GM19455 (cell line): ENCODE measurements around the gene PRKG1.

Experiments
- ATAC-seq: cut with Tn5 transposase; IDR thresholded peaks from one replicate; pipeline ENCODE4 v1.9.1; 2021; ENCODE audit not compliant: unreplicated experiment

Gene PRKG1

DNA sequence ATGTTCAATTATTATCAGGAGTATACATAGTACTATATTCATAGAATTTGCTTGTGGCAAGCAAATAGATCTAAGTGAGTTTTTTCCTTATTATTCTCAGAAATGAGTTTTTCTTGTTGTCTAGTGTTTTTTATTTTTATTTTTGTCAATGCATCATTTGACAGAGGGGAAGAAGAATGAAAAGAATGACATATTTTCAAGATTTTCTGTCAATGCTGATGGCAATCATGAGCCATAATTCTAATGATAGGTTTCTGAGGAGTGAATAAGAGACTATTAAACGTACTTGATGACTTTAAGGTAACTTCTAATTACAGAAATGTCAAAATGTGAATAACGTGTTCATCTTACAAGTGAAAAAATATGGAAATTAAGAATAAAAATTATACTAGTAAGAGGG, 769.7 kb downstream of the PRKG1 start:
- ATAC-seq = no peak

DNA sequence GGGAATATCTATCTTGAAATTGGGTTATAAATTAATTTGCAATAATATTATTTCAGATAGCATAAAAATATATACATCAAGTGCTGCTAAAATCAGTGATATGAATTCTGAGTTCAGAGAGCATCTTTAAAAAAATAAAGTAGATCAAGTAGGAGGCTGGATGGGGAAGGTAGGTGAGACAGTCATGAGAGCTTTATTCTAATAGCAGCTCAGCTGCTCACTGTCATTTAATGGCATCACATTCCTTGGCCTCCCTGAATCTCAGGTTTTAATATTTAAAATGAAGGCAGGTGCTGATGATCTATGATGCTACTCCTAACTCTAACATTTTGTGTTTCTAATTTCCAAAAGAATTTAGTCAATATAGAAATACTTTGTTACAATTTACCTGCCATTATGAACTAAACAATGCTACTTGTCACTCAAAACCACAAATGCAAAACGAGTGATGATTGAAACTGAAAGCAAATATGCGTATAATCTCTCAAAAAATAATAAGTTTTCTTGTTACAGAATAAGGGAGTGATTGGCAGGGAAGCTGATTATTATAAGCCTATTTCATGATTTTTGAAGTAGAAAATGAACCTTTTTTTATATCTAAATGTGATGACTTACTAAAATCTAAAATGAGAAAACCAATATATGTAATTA, 772.7 kb downstream of the PRKG1 start:
- ATAC-seq = no peak

DNA sequence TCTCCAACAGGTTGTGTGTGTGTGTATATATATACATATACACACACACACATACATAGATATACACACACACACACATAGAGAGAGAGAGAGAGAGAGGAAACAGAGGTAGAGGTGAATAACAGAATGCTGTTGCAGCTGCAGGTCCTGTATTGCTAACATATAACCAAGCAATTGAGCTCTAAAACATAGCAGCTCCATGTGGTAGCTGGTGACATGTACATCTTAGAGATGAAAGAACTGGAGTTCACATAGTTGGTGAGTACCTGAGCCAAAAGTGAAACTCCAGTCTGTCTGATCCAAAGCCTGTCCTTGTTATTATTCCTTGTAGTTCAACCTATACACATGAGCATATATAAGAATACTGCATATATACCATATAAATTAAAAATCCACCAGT, 778.0 kb downstream of the PRKG1 start:
- no peak for ATAC-seq

DNA sequence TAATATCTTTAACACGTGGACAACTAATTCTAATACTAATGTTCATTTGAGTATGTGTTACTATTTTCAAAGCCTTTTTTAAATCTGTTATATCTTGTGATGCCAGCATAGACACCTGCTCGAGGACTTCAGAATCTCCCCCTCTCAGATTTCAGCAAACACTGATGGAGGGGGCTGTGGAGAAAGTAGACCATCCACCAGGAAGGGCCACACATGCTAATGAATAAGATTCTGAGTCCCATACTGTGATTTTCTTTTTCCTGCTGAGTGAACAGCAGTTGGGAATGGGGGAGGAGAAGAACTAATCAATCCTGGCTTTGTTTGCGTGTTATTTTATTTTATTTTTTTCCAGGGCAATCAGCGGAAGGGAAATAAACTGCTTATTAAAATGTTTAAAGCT, 783.0 kb downstream of the PRKG1 start:
- ATAC-seq = no peak

DNA sequence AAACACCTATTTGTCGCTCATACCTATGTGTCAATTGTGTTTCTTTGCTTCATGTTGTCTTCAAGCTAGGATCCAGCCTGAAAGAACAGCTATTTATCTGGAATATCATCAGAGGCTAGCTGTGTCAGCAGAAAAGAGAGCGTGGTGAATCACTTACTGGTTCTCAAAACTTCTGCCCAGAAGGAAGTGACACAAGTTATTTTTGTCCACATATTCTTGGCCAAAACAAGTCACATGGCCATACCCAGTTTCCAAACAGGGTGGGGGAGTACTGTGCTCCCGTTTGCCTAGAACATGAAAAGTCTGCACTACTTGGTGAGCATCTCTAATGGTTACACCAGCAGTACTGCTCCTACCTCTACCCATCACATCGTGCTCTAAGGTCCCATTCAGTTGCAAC, 786.0 kb downstream of the PRKG1 start:
- peak; percentile 70 for ATAC-seq

DNA sequence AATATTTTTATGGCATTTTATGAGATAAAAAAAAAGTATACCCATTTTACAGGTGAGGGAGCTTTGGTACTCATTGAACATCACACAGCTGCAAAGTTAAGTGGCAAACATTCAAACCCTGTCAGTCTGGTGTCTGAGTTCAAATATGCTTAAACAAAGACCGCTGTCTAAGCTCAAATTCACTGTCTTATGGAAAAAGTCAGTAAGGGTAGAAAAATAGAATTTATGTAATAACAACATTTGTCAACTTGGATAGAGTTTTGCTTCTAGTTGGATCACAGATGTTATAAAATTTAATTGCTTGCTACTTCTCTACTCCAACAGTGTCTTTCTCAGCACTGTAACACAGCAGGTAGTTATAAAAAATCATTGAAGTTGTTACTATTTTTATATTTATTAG, 786.8 kb downstream of the PRKG1 start:
- ATAC-seq = no peak

DNA sequence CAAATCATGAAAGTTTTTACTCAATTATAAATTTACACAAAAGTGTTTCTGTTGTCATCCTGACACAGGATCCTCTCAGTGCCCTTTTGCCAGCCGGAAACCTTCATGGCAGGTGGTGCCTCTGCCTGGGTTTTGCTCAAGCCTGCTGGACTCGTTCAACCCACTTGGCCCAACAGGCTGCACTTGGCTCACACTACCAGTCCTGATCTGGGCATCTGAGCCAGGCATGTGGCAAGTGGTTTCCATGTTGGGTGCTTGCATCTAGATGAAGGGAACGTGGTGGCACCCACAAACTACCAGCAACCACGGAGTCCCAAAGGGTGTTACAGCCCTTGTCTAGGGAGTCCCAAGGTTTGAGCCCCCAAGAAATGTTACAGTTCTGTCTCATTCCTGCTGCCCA, 787.4 kb downstream of the PRKG1 start:
- no peak for ATAC-seq

DNA sequence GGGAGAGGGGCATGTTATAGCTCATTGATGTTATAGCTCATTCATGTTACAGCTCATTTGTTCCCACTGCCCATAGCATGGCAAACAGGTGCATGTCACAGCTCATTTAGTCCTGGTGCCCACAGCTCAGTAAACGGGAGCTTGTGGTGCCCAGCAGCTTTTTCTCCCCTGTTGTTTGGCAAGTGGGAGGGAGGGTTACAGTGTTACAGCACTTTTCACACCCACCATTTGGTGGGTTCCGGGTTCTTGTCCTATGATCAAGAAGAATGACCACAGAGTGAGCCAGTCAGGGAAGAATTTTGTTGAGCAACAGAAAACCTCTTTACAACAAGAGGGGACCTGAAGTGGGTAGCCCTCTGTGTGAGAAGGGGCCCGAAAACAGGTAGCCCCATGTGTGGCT, 787.9 kb downstream of the PRKG1 start:
- ATAC-seq = no peak

DNA sequence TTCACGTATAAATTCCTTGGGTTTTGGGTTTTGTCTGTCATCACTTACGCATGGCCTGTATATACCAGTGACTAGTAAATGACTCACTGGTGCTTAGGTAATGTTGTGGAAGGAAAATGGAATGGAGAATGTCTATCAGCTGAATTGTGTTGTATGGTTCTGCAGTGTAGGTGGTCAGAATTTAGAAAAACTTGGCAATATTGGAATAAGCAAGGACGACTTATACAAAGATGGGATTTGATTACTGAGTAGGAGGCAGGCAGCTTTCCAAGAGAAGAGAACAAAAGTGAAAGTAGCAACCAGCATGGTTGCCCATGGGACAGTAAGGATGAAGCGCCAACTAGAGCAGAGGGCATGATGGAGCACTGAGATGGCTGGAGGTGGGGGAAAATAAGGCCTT, 793.7 kb downstream of the PRKG1 start:
- no peak for ATAC-seq

DNA sequence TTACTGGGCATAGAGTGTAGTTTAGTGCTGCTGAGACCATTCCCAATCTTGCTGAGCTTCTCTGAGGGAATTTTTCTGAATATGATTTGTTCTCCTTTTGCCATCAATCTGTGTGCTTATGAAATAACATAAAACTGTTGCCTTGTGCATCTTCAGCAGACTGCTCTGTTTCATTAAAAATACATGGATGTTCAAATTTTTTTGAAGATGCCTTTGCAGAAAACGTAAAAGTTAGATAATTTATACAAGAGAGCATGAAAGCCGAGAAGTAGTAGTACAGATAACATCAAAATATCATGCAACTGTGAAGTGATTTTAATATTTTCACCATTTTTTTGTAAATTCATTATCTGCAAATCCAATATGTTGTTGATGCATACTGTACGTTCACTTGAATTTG, 799.8 kb downstream of the PRKG1 start:
- ATAC-seq = no peak

DNA sequence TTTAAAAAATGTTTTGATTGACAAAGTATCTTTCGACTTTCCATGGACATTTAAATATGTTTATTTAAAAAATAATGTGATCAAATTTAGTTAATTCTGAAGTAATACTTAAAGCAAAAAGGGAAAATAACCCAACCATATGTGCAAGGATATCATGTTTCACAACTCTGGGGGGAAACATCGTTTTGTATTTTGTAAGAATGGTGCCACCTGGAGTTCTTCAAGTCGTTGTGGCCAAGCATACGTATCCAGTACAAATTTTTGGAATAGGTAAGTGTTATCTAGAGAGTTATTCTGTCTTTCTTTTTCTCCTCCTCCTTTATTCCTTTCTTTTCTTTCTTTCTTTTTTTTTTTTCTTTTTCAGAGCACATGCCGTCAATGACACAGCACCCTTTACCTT, 801.3 kb downstream of the PRKG1 start:
- ATAC-seq = no peak

DNA sequence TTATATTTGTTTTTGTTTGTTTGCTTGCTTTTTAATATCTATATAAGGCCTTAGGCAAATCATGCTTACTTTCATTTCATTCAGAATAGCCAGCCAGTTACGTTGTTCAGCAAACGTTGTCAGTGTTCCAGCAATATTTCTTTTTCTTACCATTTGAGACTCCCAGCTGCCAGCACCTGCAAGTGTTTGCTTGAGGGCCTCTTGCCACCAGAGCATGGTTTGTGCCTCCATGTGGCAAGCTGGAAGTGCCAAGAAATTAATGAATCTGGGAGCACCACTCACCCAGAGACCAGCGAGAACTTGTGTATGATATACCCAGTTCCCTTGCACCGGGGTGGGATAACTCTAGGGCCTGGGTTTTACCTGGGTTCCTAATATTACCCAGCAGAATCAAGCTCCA, 802.2 kb downstream of the PRKG1 start:
- no peak for ATAC-seq

DNA sequence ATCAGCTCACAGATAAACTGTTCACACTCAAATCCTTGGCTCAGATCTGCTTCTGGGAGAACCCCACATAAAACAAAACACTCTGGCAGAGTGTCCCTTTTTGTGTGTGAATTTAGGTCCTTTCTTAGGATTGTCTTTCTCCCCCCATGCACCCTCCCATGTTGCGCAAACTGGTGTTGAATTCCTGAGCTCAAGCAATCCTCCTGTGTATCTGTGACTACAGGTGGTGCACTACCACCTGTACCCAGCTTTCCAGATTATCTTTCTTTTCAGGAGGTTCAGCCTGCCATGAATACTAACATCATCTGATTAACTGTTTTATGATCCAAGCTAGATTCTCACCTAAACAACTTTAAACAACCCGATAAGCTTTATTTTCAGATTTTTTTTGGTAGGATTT, 802.7 kb downstream of the PRKG1 start:
- ATAC-seq = no peak

DNA sequence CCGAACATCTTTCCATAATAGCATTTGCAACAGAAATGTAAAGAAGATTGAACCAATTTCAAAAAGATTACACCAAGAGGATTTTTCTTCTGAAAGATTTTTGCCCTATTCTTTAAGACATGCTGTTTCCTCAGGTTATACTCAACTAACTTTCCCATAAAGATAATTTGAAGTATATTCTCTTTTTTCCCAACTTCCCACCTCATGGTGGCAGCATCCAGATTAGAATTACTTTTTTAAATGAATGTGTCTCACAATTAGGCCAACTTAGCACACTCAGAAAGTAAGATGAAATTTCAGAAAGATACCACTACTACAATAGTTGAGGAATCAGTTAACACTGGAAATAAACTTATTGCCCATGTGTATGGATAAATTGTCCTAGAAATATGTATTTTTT, 803.3 kb downstream of the PRKG1 start:
- no peak for ATAC-seq

DNA sequence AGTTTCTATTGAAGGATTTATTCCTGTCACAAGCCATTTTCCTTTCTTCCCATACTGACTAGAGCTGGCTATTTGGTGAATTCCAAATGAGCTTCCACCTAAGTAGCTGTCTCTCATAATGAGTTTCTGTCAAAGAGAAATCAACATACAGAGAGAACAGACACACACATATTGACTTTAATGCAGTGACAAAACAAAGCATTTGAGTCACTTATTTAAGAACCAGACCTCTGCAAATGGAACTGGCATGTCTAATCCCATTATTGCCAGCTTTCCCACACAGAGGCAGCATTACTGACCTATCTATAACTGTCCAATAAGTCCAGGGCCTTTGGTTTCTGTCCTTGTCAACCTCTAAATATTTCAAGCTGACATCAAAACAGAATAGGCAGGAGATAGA, 804.4 kb downstream of the PRKG1 start:
- ATAC-seq = peak; percentile 18

DNA sequence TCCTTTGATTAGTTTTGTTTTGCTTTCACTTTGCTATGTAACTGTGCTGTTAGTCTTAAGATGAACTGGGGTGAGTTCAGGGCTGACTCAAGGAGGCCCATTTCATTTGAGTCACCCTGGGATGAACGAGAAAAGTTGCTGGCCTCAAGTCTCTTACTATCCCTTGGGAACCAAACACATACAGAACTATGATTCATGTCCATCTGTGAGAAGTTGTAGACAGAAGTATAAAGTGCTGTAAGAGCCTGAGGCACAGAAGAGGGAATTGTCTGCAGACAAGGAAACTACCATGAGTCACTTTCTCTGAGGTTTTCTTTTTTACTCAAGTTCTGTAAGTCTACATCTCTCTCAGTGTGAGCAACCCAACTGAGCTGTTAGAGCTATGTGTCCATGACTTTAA, 805.0 kb downstream of the PRKG1 start:
- peak; percentile 84 for ATAC-seq

DNA sequence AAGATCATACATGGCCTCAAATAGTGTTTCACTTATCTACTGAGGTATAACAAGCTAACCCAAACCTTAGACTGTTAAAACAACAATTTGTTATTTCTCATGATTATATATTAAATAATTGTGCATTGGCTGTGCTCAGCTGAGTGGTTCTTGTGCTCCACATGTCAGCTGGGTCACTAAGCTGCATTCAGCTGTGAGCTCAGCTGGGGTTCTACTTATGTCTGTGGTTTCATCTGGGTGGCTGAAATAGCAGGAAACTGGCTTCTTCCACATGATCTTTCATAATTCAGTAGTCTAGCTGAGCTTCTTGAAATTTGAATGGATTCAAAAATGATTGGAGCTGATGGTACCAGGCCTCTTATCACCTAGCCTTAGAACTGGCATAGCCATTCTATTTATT, 806.9 kb downstream of the PRKG1 start:
- ATAC-seq = no peak

DNA sequence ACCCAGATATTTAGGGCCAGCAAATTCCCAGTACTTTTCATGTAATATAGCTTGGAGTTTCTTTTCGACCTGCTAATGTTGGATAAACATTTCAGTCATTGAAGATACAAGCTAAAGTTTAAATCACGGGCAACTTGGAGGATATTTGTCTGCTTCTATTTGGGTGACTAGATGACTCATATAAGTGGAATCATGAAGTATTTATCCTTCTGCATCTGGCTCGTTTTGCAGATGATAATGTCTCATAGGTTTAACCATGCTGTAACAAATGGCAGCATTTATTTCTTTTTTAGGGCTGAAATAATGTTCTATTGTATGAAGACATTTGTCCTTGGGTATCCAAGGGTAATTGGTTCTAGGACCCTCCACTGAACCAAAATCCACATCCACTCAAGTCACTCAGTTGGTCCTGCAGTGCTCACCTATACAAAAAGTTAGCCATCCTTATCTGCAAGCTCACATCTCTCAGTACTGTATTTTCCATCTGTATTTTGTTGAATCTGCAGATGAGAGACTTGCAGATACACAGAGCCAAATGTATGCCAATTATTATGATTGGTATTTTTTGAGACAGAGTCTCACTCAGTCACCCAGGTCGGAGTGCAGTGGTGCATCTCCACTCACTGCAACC, 812.3 kb downstream of the PRKG1 start:
- ATAC-seq = no peak

DNA sequence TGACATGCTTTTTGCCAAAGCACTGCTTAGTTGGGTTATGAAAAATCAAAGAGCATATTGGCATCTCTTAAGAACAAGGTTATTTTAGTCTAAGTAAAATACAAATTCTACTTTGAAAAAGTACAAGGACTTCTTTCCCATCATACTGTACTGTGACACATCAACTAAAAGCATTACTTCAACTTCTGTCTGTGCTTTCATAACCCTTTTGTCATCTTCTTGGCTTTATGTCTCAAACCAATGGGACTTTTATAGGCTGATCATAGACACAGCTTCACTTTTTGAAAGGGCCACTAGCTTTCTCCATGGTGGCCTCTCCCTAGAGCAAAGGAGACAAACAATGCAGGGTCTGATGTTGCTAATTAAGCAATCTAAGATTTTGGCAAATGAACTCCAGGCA, 814.0 kb downstream of the PRKG1 start:
- ATAC-seq = no peak

DNA sequence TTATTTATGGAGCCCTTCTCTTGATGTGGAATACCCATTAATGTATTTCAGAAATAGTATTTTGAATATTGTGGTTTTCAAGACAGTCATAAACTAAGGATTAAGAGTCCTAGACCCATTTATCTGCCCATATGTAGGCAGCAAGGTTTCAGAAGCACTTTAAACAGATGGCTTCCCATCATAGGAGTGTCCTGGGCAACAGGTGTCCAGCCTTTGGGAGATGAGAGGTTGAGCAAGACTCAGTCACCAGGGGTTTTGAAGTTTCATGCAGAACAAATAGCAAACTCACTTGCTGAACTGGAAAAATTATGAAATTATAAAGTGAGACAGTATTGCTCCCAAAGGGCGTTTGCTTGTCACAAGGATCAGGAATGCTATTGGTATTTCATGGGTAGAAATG, 818.0 kb downstream of the PRKG1 start:
- no peak for ATAC-seq

DNA sequence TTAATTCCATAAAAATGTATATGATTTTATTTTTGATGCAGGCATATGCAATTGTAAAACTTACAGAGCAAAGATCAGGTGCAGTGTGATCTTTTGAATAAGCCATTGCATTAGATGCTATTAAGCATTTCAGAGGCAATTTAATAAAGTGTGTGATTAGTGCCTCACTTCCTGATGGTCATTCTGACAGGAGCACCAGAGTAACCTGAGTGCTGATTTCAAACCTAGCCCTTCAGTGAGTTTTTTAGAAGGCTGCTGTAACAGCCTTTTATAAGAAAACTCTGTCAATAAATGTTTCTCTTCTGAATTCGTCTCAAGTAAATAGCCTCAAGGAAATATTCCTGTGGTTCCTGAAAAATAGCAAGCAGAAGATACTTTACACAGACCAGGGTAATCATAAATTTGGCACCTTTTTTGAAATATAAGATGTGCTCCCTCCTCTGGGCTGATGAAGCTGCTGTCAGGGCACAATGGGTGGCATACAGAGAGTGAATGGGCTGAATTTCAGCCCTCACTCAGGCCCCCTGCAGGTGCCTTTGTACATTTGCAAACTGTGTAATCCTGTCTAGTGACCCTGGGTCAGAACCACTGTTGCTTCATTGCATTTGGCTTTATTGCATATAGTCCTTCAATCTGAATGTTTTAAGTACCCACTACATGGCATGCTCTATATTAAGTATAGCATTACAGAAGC, 818.8 kb downstream of the PRKG1 start:
- no peak for ATAC-seq

DNA sequence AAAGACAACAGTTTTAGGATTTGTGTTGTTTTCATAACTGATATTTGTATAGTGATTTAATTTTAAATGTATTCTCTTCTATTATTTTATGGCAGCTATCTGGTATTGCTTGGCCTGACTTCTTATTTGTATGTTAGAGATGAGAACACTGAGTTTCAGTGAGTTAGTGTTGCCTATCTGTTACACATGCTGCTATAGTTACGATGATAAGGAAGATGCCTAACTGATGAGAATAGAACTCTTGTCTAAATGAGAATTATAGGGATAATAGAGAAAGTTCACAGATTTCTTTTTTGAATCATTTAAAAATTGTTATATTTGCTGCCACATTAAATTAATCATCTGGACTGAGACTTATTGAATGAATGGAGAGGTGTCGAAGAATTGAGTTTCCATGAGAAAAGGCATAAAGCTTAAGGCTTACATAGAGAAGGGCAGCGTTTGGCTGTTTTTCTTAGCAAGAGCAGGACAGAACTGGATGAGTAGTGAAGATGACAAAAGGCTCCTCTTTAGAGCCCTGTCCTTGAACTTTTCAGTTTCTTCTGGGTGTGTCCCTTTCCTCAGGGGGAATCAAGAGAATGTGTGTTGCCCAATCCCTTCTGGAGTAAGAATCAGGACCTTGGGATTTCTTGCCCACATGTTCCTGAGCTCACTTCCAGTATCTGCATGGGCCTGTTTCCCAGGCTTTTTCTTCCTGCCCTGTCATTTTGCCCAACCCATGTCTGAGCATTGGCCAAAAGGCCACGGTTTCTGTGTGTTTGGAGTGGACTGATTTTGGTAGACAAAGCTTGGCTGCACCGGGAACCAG, 820.7 kb downstream of the PRKG1 start:
- ATAC-seq = no peak
